SU-DHL-6 (cell line): ENCODE data around the gene CDK13.

Source experiments
- CTCF ChIP-seq: fragments of 200-600 bp; sonication (generic); IDR thresholded peaks from one replicate; pipeline ENCODE4 v1.5.1; 2017; ENCODE audit warnings: antibody characterized with exemption, mild to moderate bottlenecking, low read length, moderate library complexity; ENCODE audit not compliant: insufficient read depth, poor library complexity, severe bottlenecking
- EZH2phosphoT487 ChIP-seq: fragments of 200-600 bp; sonication (generic), shearing (Covaris generic); conservative IDR thresholded peaks from 2 replicates; pipeline ENCODE4 v1.6.1; 2018; ENCODE audit warnings: mild to moderate bottlenecking, antibody characterized with exemption, low read length, moderate library complexity, mixed read lengths

- no peak for TF ChIP-seq CTCF
- no peak for TF ChIP-seq EZH2phosphoT487
Measured at GRCh38 chr7:40122940-40123254, 172.8 kb downstream of the CDK13 start.
